CD4-positive, alpha-beta T cell treated with Interleukin-21 for 1 hour (primary cell): ENCODE results near the gene FLVCR2.
"Not testable (repeated sequence)": the region's sequence is repeated elsewhere in the genome, so short reads cannot be mapped to it uniquely, and the experiment has no call there.

Experiments used
- DNase-seq: peaks from one replicate; pipeline ENCODE4 v3.0.0-alpha.2; 2020

The FLVCR2 gene

DNA sequence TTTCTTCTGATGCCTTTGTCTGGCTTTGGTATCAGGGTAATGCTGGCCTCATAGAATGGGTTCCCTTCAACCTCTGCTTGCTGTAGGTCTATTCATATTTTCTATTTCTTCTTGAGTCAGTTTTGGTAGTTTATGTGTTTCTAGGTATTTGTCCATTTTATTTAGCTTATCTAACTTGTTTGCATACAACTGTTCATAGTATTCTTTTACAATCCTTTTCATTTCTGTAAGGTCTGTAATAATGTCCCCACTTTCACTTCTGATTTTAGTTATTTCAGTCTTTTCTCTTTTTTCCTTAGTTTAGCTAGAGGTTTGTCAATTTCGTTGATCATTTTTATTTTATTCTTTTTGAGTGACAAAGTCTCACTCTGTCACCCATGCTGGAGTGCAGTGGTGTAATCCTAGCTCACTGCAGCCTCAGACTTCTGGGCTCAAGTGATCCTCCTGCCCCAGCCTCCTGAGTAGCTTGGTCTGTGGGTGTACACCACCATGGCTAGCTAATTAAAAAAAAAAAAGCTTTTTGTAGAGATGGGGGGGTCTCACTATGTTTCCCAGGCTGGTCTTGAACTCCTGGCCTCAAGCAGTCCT lies 94.3 kb downstream of the FLVCR2 start:
- DNase-seq, result no peak

DNA sequence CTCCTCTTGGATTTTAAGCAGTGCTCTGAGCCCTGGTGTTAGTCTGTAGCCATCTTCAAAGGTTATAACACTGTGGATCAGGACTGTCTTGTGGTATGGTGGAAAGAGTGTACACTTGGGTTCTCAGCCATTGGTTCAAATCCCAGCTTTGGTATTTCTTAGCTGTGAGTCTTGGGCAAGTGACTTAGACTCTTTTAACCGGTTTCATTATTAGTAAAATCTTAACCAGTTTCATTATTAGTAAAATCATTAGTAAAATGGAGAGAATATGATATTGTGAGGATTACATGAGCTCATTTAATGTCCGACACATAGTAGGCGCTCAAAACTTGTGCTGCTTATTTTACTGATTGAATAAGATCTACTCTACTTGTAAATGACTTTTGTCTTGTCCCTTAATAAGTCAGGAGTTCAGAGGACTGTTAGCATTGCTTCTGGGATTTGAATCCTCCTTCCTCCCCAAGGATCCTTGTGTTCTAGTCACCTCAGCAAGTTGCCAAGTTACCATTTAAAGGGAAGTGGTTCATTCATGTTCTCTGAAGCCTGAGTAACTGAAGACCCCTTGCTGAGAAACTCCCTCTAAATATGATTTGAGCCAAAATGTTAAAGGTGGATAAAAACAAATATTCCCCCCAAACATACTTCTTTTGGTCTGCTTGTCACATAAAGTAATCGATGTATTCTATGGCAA lies 95.1 kb downstream of the FLVCR2 start:
- DNase-seq, result no peak

DNA sequence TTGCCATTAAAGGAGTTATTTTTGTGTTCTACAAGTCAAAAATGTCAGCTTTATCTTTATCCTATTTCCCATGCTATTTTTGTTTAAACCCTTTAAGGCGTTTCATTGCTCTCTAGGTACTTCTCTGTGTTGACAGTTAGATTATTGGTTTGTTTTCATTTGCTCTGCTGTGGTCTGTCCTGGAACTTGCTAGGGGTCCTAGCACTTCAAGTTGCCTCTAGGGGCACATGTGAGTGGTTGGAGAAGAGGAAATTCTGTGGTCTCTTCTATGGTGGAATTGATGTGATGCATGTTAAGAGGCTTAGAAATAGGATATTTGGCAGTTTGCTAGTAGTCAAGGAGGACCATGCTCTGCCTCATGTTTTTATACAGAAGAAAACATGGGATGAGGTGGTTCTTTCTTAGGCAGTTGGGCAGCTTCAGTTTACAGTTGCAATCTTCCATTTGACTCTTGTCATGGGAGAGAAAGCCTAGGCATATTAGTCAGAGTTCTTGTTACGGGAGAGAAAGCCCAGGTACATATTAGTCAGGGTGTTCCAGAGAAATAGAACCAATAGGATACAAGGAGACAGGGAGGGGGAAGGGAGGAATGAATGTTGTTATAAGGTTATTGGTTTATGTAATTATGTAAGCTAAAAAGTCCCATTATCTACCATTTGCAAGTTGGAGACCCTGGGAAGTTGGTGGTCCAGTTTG lies 97.0 kb downstream of the FLVCR2 start:
- no peak for DNase-seq

DNA sequence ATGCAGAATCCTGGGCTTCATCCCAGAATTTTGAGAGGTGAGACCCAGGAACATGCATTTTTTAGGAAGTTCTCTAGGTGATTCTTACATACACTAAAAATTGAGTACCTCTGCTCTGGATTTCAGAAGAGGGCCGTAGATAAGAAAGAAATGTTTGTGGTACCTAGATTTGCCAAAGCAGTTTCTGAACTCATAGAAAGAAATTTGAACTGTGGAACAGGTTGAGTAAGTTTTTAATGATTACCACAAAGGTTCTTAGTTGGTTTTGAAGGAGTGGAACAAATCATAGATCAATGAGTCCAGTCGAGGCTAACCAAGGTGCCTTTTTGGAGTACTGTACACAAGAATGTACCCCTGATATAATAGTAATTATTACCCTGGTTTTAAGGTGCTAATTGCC lies 107.5 kb downstream of the FLVCR2 start:
- no peak for DNase-seq

DNA sequence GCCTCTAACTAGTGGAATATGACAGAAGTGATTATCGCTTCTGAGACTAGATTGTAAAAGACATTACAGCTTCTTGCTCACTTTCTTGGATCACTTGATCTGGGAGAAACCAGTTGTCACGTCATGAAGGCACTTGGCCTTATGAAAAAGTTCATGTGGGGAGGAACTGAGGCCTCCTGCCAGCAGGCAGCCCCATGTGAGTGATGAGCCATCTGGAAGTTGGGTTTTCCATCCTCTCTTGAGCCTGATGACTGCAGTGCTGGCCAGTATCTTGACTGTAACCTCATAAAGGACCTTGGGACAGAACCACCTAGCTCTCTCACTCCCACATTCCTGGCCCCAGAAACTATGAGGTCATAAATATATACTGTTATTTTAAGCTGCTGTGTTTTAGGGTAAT lies 110.6 kb downstream of the FLVCR2 start:
- DNase-seq, result no peak

DNA sequence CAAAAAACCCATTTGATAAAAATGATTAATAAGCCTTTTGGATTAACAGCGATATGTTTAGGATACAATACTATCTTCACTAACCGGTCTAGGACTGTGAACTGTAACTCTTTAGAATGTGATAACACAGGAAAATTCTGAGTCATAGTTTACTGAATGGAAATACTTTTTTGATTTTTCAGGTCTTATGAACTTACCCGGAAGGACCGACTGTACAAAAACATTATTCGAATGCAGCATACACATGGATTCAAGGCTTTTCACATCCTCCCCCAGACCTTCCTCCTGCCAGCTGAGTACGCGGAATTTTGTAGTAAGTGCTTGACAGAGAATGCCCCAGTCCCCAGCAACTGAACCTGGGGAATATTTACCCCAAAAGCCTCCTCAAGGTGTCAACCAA lies 111.6 kb downstream of the FLVCR2 start:
- DNase-seq, result no peak

DNA sequence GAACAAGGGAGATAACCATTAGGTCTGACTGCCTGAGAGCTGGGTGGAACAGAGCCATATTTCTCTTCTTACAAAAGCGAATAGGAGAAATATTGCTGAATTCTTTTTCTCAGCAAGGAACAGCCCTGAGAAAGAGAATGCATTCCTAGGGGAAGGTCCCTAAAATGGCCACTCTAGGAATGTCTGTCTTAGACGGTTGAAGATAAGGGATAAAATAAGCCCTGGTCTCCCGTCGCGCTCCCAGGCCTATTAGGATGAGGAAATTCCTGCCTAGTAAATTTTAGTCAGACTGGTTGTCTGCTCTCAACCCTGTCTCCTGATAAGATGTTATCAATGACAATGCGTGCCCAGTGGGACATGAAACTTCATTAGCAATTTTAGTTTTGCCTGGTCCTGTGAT lies 116.6 kb downstream of the FLVCR2 start:
- not testable (repeated sequence) for DNase-seq

DNA sequence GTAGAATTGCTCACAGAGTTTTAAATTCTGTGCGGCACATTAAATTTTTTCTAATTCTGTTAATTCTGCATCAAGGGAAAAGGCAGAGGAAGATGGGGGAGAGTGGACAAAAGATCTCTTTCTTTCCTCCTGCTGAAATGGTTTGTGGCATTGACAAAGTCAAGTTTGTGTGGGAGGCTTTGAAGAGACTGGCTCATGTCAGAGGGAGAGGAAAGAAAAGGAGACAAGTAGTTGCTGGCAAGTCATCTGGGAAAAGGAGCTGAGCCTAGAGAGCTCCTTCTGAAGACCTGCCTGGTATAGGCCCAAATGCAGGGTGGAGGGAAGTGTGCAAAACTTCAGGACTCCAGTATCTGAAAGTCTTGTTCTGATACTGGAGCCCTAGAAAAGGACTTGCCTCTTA lies 119.0 kb downstream of the FLVCR2 start:
- no peak for DNase-seq
